NCI-H1436 treated with DMSO at 0.1 percent for 48 hours (cell line): ENCODE measurements around the gene KCNH1.
"Not testable (repeated sequence)": the region's sequence is repeated elsewhere in the genome, so short reads cannot be mapped to it uniquely, and the experiment has no call there.

Experiments used
- DNase-seq: peaks from one replicate; lab custom pipeline; 2025; lab: John Stamatoyannopoulos, UW

Gene KCNH1

DNA sequence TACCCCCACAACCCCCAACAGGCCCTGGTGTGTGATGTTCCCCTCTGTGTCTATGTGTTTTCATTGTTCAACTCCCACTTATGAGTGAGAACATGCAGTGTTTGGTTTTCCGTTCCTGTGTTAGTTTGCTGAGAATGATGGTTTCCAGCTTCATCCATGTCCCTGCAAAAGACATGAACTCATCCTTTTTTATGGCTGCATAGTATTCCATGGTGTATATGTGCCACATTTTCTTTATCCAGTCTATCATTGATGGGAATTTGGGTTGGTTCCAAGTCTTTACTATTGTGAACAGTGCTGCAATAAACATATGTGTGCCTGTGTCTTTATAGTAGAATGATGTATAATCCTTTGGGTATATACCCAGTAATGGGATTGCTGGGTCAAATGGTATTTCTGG is 122.8 kb downstream of the KCNH1 start:
- not testable (repeated sequence) for DNase-seq

DNA sequence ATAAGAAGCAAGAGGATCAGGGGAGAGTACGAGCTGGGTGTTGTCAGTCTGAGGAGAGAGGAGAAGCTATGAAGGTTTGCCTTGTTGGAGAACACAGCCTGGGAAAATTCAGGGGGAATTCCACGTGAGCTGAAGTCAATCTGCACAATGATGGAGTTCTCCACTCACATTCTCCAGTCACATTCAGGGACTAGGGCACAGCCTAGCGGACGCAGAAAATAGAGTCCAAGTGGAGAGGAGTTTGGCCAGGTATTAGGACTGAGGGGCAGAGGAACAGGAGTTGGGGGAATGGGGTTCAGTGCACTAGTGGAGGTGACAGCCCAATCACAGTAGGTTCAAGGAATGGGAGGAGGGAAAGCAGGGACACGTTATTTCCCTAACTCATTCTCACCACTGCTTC is 124.0 kb downstream of the KCNH1 start:
- no peak for DNase-seq

DNA sequence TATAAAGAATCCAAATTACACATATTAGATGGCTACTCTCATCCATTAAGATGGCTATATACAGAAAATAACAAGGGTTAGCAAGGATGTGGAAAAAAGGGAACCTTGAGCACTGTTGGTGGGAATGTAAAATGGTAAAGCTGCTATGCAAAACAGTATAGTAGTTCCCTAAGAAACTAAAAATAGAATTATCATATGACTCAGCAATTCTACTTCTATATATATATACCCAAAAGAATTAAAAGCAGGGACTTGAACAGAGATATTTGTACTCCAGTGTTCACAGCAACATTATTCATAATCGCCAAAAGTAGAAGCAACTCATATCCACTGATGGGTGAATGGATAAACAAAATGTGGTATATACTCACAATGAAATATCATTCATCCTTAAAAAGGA is 126.1 kb downstream of the KCNH1 start:
- DNase-seq = no peak

DNA sequence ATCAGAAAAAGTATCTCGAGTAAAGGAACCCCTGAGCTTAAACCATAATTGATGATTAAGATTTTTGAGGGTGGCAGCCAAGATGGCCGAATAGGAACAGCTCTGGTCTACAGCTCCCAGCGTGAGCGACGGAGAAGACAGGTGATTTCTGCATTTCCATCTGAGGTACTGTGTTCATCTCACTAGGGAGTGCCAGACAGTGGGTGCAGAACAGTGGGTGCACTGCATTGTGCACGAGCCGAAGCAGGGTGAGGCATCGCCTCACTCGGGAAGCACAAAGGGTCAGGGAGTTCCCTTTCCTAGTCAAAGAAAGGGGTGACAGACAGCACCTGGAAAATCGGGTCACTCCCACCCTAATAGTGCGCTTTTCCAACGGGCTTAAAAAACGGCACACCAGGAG is 138.0 kb downstream of the KCNH1 start:
- not testable (repeated sequence) for DNase-seq

DNA sequence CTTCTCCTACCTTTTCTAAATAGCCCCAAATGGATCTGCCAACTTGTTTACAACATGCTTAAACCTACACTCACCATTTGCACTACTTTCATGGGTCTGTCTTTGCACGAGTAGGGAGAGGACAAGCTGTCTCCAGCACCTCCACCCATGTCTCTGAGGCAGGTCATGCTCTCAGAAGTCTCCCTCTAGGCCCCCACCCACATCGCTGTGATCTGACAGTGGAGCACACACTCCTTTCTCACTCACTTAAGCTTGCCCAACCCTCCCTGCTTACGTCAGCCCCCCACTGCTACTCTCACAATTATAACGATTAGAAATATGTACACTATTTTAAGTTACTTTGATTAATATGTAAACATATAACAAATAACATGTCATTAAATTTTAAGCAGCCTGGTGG is 141.1 kb downstream of the KCNH1 start:
- DNase-seq = no peak

DNA sequence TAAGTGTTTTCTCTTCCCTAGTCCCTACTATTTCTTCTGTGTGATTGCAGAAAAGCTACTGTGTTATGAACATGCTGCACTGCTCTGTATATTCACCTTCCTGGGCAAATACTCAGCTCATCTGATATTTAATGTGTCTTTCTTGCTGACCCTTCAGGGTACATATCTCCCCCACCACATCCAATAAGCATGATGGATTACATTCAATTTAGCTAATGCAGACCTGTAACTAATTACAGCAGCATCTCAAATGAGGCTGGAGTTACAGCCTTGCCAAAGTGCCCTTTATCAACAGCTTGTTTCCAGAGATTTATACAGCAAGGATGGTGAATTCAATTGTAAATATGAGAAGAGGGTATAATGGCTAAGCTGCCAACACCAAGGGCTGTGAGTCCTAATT is 144.0 kb downstream of the KCNH1 start:
- peak; percentile 11 for DNase-seq

DNA sequence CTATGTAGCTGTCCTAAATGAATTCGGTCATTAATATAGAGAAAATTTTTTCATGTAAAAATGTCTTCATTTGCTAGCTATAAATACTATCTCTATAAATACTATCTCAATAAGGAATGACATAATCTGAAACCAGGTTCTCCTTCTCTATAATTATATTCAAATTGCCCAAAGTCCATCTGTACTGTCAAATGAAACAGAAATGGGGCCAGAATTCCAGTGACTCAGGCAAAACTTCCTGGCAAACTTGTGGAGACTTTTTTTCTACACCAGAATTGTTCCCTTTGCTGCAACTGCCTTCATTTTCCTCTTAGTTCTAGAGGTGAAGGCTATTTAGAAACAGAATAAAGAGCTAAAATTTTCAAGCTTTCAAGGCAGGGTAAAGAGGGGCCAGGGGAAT is 152.5 kb downstream of the KCNH1 start:
- no peak for DNase-seq

DNA sequence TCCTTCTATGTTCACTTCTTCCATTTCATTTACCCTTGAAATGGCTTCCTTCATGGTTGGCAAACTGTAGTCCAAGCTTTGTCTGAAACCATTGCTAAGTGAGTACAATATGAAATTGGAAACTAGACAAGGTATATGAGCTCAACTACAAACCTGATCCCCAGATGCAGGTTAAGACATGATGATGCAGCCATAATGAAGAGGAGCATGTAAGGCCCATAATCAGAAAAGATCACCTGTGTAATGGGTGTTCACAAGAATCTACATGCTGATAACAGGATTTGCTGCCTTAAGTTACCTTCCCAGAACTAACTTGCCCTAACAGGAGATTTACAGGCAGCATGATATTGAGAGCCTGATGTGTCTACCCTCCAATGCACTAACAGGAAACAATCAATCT is 153.9 kb downstream of the KCNH1 start:
- no peak for DNase-seq

DNA sequence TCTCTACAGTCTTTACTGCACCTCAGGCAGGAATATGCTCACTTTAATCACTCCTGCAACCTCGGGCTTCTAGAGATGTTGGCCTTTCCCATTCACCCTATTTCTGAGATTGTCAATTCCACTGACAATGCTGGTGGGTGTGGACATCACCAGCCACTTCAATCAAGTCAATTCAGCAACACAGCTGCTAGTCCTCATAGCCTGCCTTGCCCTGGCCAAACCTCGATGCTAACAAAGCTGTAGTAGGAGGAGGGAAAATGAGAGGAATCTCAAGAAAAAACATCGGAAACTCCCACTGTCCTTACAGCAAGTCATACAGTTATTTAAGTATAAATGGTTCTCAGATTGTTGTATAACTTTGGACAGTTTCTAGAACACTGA is 155.0 kb downstream of the KCNH1 start:
- no peak for DNase-seq

DNA sequence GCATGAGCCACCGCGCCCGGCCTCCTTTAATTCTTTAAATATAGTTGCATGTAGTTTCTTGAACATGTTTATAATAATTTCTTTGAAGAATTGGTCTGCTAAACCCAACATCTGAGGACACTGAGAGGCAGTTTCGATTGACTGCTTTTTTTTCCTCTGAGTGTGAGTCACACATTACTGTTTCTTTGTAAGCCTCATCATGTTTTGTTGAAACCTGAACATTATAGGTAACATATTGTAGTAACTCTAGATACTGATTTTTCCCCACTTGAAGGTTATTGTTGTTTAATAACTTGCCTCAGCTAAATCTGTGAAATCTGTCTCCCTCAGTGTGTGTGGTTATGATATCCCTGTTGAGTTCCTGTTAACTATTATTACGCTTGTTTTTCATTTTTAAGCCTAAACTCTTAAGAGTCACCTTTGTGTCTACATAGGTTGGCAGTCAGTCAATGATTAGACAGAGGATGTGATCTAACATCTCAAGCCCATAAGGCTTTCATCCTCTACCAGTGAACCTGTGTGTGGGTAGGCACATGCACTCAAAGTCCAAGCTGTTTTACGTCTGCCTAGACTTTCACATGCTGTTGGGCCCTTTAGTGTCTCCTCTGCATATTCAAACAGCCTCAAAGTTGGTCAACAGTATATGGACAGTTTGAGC is 155.5 kb downstream of the KCNH1 start:
- no peak for DNase-seq

DNA sequence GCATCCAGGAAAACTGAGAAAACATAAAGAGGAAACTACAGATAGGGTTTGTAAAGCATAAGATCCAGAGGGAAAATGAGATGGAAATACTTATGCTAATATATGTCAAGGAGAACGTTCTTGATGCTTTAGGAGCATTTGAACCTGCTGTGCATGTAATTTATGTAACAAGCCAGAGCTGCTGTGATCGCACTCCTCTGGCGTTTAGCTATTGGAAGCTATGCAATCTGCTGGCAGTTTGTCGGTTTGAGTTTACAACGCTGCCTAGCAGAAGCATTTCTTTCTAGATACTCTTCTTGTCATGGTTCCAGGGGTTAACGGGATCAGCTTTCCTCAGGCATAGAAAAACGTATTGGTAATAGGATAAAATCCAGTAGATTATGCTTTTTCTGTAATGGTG is 182.7 kb downstream of the KCNH1 start:
- no peak for DNase-seq

DNA sequence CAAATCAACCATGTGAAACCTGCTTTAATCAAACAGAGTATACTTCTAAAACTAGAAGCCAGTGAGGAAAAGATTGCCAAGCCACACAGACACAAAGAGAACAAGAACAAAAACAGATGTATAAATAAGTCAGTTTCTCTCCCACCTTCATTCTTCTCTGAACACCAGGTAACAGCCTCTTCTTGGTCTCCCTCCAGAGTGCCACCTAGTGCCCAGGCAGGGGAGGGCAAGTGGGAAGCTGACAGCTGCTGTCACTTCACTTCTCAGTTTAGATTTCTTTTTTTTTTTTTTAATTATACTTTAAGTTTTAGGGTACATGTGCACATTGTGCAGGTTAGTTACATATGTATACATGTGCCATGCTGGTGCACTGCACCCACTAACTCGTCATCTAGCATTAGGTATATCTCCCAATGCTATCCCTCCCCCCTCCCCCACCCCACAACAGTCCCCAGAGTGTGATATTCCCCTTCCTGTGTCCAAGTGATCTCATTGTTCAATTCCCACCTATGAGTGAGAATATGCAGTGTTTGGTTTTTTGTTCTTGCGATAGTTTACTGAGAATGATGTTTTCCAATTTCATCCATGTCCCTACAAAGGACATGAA is 183.9 kb downstream of the KCNH1 start:
- not testable (repeated sequence) for DNase-seq

DNA sequence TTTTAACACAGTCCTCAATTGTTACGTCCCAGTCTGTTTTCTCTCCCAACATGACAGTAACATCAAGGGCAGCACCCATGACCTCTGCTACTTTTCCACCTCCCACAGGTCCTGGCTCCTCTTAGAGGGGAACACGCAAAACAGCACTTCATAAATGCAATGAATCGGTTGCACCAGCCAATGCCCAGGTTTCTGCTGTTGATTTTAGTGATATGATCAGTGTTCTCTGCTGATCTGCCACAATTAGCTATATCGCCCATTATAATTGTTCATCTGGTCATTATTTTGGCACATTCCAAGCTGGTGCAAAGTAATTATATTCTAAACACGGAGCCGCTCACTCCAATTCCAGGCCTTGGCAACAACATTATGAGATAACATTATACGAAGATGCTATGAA is 184.5 kb downstream of the KCNH1 start:
- DNase-seq = no peak

DNA sequence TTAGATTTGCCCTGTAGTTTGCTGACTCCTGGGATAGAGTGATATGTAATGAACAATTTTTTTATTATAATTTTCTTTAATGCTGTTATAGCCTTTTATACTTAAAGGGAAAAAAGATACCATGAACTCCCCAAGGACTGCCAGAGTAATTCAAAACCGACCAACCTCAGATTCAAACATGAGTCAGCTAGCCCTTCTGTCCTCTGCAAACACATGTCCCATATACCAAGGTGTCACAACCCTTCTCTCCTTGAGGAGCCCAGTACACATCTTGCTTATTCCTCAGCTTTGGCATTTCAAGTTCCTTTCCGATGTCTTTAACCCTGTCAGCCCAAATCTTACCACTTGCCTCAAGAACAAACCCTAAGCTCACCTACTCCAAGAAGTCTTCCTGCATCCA is 184.9 kb downstream of the KCNH1 start:
- no peak for DNase-seq

DNA sequence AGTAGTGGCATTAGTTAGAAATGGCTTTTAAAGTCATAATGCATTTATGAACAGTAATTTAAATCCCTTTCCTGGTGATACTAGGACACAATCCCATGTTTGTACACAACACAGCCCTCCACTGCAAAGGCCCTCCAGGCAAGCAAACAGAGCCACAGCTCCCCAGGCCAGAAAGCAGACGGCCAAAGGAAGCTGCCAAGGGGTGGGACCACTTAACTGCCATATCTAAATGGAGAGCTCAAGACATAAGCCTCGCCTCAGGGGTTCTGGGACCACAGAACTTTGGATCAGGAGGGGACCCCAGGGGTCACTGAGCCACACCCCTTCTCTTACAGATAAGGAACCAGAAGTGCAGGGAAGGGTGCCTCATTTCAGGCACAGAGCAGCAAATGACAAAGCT is 189.7 kb downstream of the KCNH1 start:
- DNase-seq = no peak

DNA sequence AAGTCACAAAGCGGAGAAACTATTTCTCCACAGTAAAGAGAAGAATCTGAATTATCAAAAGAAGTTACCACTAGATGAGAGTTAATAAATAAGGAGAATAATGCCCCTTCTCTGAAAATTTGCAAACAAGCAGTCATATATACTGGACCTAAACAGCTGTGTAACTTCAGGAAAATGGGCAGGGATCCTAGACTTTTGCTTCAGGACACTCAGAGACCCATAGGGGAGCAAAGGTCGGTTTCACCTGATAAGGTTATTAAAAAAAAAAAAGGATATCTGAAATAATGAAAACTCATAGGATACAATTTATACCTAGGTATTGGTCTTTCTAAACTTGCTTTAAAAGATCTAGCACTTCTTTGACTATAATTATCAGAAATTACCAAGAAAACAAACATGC is 191.4 kb downstream of the KCNH1 start:
- DNase-seq = no peak

DNA sequence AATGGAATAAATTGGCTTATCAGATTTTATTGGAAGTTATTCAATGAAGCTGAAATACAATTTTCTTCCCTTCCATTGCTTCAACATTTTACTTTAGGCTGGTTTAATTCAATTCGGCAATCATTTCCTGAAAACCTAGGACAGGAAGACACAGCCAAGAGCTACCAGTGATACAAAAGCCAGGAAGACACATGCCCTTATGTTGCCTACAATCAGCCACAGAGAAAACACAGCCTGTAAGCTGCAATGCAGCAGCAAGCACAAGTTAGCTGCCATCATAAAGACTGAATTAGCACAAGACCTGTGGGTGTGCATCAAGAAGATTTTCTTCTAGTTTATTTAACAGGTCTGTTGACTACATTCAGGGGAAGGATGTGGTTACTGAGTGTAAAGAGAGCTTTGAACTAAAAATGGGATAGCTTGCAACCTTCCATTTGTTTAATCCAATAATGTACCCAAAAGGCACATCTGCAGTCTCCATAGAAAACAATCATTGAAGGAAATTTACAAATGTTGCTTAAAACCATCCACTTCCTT is 193.8 kb downstream of the KCNH1 start:
- DNase-seq = no peak

DNA sequence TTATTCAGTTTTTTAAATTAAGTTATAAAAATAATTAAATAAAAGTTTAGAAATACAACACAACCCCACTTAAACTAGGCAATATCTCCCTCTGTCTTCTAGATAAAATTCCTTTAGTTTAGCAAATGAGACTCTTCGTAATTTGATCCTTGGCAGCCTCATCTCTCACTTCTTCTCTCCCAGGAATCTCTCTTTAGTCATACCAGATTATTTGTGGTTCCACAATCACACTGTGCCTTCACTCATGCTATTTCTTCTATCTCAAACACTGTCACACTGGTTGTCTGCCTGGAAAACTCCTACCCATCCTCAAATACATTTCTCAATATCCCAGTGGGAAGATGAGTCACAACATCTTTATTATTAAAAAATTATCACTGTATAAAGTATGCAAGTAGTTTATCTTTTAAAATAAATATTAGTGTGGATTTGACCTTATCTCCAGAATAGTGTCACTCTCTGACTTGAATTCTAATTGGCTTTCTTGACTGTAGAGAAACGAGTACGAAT is 195.5 kb downstream of the KCNH1 start:
- DNase-seq = no peak

DNA sequence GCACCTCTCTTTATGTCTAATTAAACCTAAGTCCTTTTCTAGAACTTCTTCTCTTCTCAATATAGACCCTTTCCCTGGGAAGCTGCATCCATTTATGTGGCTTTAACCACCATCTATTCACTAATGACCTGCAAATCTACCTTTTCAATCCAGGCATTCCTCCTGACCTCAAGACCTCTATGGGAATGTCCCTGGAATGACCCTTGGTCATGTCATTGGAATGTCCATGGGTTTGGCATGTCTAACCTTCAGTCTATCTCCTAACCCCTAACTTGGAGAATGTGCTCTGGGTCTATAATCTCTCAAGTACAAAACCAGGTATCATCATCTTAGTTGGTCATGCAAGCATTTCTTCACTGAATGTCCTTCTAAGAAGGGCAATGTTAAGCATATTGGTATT is 196.1 kb downstream of the KCNH1 start:
- no peak for DNase-seq

DNA sequence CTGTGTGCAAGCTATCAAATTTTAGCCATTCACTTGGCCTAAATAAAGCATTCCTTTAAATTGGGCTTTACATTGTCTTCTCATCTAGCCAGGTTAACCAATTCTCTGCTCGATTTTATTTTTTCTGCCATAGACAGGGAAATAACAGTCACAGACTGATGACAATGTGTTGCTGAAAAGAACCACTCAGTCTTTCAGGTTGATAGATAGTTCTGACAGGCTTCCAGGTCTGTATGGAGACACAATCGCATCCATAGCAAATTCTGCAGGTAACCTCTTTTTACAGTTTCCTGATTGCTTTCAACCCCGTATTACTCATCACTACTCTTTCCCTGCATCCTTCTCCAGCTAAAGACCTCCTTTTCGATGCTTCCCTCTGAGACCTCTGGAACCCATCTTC is 198.0 kb downstream of the KCNH1 start:
- no peak for DNase-seq

DNA sequence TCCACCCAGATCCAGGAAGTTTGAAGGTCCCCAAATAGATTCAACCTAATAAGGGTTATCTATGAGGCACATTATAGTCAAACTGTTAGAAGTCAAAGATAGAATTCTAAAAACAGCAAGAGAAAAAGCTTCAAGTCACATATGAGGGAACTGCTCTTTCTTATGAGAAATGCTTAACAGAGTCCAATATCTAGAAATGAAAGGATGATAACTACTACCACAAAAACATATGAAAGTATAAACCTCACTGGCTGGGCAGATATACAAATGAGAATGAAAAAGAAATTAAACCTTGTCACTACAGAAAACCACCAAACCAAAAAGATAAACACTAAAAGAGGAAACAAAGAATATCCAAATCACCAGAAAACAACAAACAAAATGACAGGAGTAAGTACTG is 201.8 kb downstream of the KCNH1 start:
- no peak for DNase-seq

DNA sequence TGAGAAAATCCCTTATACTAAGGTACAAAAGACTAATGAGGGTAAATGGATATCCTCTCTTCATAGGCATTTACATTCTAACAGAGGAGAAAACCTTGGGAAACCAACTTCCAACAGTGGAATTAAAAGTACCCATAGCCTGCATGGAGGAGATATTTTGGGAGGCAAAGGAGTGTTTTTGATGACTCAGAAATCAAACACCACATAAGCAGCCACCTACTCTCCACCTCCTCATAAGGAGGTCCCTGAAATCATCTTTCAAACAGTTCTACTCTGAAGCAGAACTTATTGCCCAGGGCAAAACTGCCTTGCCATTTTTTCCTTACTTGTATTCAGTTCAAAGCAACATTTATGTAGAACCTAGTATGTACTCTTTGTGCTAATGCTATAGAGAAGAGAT is 211.3 kb downstream of the KCNH1 start:
- DNase-seq = no peak

DNA sequence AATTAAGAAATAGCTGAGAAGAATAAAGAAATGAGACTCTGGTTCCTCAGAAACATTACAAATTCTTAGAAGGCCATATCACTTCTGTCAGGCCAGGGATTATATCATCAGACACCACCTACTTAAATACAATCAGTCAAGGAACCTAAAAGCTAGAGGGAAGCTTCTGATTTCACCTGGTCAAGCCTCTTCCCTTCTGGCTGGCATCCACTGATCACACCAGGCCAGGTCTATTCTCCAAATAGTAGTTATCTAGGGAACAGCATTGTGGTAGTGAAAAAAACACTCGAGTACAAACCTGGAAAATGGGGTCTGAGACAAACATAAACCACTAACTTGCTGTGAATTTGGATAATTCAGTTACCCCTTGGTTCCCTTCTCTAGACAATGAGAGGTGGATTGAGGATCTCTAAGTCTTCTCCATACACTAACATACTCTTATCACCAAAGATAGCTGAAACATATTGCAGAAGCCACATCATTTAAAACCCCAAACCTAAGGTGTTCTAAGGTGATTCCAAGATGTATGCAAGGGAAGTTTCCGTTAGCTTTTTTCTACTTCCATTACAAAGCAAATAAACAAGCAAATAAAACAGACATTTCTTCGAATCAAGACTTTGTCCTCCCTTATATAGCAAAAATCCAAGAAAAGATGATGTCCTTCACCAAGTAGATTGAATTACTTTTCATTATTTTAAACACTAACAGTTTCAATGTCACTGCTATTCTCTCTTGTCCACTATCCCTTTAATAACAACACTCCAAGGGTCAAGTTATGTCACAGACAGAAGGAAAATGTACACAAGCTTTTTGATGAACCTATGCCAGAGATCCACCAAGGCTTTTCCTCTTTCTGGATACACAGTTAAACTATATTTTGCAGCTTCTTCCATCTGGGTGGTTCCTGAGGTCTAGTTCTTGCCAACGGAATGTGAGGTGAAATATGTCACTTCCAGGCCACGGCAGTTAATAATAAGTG is 212.9 kb downstream of the KCNH1 start:
- DNase-seq = no peak
